SK-N-MC (cell line): ENCODE measurements around the gene FGF14.

Experiments
- EZH2 ChIP-seq: fragments of 200-600 bp; sonication (generic); IDR thresholded peaks from one replicate; pipeline ENCODE4 v1.6.1; 2017; ENCODE audit warnings: antibody characterized with exemption
- POLR2AphosphoS5 ChIP-seq: IDR thresholded peaks from 2 replicates; pipeline ENCODE4 v1.6.1; 2012; ENCODE audit warnings: mild to moderate bottlenecking, low read depth, low read length, borderline replicate concordance

DNA sequence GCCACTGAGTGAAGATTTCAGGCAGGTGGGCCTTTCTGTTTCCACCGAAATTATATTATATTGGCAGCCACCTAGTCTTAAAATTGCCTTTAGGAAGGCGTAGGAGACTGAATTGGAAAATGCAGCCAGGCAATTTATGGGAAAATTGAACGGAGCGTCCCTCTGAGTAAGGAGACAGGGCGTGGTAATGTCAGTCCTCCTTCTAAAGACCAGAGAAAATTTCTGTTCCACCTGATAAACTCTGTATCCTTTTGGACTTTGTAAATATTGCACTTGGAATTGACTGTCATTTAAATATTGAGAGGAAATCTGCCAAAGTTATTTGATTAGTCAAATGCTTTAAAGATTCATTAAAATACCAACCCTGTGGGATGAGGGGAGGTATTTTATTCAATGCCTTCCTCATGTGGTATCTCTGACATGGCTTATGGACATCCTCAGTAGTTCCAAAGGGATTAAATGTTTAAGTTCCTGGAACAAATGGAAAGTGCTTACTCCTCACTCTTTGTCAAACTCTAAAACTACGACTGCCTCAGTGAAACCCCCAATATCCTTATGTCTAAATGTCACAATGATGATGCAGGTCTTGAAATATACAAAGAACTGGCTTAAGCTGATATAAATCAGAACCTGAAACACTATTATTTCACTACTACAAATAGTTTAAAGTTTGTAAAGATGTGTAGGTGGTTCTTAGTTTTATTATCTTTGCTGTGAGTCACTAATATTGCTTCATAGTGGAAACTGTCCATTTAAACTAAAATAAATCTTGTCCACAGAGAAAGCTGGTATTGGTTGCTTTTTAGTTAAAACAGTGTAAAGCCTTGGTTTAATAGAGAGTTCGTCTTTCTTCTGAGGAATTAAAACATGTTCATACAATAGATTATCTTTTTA lies 203.2 kb downstream of the FGF14 start:
- no peak for TF ChIP-seq EZH2
- no peak for TF ChIP-seq POLR2AphosphoS5
